Ovary (tissue), 3 donors: ENCODE results near the gene MYO1C.

Source experiments
- CTCF ChIP-seq, 3 donors: fragments of 450-650 bp in 2 of 3; fragments of 200-600 bp in 1 of 3; IDR thresholded peaks; one replicate each; pipeline versions ENCODE4 v1.5.1 to v1.8.0; 2016 to 2022; ENCODE audit warnings: antibody characterized with exemption in 3 of 3, mild to moderate bottlenecking in 1 of 3
- EP300 ChIP-seq: sonication (generic); formaldehyde crosslinking; IDR thresholded peaks from one replicate; pipeline ENCODE4 v1.6.1; 2017; ENCODE audit warnings: antibody characterized with exemption
- POLR2A ChIP-seq: fragments of 450-650 bp; IDR thresholded peaks from one replicate; pipeline ENCODE4 v1.6.1; 2017; ENCODE audit warnings: antibody characterized with exemption, mild to moderate bottlenecking, moderate library complexity
- donor health status: DM: no; HTN: no; CAD: no.

DNA sequence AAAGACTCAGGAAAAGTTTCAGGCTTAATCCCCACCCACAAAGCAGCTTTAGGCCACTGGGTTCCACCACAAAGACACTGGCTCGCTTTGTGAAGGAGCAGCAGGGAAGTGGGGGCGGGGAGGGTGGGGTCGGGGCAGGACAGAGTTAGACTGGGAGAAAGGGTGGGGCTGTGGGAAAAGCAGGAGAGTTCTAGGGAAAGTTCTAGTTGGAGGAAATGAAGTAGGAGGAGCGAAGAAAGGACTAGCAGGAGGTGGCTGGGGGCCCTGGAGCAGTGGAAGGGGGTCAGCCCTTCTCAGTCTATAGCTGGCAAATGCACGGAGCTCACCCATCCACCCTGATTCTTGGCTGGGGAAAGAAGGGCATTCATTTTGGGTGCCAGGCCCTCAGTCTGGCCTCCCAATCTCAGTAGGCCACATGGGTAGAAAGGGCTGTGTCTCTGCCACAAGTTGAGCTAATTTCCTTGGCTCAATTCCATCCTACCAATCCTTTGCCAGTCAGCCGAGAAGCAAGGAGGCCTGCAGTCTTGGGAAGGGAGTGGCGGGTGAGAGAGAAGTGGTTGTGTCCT lies 19.4 kb upstream of the MYO1C start:
- TF ChIP-seq CTCF (IDR thresholded peaks at IDR 0.05), result no peak
- TF ChIP-seq POLR2A, result no peak
- TF ChIP-seq EP300, result no peak
